ENCODE data around the gene ASL.
"Not testable (repeated sequence)": the region's sequence is repeated elsewhere in the genome, so short reads cannot be mapped to it uniquely, and the experiment has no call there.

The ASL gene

GRCh38 chr7:66075590-66076461 is at the start of gene ASL:
TSS of gene ASL (plus strand) at chr7:66075819. CDS start at chr7:66076082, 263 bp downstream.
- peak; percentile 64 for DNase-seq

GRCh38 chr7:66028342-66028741 is 47.3 kb upstream of the ASL start:
- DNase-seq: not testable (repeated sequence)

DNA sequence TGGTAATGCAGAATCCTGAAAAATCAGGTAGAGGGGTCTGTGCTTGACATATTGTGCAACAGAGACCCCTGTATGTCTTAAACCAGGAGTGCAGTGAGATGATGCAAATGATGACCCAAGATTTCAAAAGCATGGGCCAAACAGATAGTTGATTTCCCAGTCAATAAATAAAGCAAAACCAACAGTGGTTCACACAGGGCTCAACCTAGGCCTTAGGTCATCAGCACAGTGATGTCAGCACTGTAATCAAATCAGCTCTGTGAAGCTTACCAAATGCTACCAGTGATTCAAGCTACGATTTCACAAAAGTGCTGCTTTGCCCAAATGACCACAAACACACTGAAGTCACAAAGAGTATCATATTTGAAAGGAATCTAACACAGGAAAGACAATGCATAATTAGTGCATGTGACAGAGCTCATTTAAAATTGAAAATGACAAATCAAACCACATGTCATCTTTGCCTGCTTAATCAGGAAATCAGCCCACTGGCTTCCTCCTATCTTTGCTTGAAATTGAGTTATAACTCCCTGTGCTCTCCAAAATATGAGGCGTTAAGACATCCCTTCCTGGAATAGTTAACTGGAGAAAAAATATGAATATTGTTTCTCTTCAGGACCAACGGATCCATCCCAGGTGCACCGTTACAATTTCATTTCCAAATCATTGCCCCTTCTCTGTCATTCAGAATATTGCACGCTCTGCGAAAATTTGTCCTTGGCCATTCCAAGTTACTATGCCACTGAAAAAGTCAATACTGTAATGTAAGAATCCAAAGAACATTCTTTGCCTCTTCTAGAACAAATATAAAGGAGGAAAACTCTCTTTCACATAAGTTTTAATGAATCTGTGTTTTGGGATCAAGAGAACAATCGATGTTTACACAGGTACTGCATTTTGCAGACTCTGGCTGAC is 41.9 kb upstream of the ASL start:
- DNase-seq: no peak

DNA sequence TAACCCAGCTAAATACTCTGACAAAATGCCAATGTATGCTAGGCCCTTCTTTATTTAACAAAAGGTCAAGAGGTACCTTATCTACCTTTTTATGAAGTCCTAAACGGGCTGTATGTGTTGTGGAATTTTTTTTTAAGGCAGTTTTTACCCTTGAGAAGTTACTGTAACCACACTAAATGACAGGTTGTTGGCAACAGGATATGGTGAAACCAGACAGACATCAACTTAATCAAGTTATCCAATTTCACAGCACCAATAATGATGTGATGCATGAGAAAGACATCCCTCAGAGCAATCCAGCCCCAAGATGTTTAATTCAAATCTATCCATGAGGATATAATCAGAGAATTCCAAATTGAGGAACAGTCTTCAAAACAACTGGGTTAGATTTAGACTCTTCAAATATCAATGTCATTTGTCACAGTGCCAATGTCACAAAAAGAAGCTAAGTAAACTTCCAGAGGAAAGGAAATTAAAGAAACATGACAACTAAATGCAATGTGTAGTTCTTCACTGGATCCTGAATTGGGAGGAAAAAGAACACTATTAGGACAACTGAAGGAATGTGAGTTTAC is 41.1 kb upstream of the ASL start:
- not testable (repeated sequence) for DNase-seq

DNA sequence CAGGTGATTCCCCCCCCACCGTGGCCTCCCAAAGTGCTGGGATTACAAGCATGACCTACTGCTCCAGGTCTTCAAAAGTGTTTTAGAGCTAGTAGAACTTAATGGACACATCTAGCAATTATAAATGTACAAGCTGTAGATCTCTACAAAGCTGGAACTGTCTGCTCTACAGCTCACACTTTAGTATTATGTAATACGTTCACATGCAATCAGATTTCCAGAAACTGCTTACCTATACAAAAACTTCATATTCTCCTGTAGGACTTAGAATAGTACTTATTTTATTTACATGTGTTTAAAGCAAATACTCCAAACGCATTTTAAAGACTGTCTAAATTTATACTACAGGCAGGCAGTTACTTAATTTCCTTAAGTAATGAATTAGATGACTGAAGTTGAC is 39.2 kb upstream of the ASL start:
- DNase-seq: no peak

- DNase-seq: no peak
Observed at GRCh38 chr7:66036788-66037187, 38.8 kb upstream of the ASL start.

DNA sequence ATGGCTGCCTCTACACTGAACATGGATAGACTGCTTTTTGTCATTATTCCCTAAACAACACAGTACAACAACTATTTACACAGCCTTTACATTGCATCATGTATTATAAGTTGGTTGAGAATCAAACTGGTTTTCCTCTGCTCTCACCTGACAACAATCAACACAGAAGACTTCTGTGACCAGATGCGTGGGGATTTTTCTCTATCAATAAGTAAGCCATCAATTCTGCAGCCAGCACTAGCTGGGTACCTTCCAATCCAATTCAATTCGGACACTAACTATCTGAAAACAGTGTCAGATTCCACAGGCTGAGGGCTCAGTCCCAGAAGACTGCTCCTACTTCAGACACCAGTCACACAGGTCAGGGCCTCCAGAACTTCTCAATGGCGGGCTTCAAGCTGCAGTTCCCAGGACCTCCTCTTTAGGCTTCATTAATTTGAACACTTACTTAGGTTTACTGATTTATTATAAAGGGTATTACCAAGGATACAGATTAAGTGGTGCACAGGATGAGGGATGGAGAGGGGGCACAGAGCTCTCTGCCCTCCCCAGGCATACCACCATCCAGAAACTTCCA is 36.4 kb upstream of the ASL start:
- DNase-seq: no peak

DNA sequence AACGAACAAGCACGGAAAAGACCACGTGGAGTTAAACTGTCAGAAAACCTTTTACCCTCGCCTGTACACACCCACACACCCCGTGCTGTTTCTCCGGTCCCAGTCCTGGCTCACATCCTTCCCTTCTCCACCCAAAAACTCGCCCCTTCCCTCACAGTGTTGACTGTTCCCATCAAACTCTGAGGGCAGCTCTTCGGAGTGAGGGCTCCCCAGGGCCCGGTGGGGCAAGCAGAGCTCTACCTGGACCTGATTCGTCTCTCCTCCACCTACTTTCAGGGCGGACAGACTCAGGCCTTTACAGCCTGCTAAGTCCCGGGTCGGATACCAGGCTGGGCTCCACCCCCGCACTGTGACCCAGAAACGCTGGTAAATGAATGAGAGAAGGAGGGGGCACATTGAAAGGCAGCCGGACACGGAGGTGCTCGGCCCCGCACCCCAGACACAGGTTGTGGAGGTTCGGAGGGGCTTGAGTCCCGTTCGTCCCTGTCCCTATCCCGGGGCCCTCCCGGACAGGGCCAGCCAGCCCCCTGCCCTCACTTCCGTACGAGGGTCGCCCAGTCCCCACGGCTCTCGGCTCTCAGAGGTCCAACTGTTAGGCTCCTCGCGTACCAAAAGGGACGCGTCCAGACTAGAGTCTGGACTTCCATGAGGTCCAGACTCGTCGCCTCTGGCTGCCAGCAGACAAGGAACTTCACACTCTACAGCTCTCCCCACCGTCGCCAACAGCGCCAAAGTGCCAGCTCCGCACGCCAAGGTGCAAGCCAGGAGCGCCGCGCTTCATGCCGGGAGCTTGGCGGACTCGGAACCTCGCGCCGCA is 31.7 kb upstream of the ASL start:
- peak; percentile 9 for DNase-seq

- DNase-seq: not testable (repeated sequence)
Observed at GRCh38 chr7:66044498-66044854, 31.1 kb upstream of the ASL start.

GRCh38 chr7:66047426-66047825 is 28.2 kb upstream of the ASL start:
- no peak for DNase-seq

- not testable (repeated sequence) for DNase-seq
Observed at GRCh38 chr7:66049886-66050285, 25.7 kb upstream of the ASL start.

DNA sequence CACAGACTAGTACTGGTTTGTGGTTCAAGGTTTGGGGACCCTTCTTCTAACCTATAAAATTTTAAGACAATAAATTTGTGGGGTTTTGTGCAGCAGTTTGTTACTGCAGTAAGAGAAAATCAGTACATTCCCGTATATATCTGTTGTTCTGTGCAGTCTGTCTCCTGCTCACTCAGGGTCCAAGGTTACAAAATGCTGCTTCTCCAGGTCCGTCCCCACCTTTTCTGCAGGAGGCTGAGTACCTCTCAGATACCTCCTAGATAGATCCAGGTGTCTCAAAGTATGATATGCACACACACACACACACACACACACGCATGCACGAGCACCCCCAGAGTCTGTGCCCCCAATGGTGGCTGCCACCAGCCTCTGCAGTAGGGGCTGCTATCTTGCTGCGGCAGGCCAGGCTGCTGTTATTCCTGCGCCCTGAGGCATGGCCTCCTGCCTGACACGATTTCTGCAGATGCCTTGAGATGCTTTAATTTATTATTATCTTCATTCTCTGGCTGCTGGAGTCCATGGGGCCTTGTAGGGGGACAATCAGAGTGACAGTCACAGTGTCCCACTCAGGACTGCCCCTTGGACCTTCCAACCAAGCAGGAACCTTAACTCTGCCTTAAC is 25.2 kb upstream of the ASL start:
- DNase-seq: no peak

DNA sequence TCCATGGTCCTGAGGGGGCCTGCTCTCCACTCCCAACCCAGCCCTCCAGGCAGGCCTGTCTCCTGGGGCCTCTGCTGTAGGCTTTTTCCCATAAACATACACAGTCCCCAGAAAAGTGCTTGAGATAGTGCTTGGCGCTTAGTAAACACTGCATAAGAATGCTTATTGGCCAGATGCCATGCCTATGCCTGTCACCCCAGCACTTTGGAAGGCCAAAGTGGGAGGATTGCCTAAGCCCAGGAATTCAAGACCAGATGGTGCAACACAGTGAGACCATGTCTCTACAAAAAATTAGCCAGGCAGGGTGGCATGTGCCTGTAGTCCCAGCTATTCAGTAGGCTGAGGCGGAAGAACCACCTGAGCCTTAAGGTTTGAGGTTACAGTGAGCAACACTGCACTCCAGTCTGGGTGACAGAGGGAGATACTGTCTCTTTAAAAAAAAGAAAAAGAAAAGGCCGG is 24.6 kb upstream of the ASL start:
- DNase-seq: peak; percentile 74

DNA sequence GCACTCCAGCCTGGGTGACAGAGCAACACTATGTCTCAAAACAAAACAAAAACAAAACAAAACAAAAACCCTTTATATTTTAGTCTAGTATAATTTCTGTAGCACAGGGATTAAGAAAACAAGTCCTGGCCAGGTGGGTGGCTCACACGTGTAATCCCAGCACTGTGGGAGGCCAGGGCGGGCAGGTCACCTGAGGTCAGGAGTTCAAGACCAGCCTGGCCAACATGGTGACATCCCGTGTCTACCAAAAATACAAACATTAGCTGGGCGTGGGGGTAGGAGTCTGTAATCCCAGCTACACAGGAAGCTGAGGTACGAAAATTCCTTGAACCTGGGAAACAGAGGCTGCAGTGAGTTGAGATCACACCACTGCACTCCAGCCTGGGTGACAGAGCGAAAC is 23.2 kb upstream of the ASL start:
- no peak for DNase-seq

DNA sequence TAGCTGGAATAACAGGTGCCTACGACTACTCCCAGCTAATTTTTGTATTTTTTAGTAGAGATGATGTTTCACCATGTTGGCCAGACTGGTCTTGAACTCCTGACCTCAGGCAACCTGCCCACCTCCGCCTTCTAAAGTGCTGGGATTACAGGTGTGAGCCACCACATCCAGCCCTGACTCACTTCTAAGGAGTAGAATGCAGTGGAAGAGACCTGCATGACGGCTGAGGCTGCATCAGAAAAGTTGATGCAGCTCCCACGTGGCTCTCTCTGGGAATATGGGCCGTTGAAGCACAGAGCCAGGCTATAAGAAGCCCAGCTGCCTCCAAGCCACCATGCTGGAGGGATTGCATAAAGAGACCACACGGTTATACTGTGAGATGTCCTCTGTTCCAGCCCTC is 21.6 kb upstream of the ASL start:
- DNase-seq: no peak

GRCh38 chr7:66055321-66055956 is 20.2 kb upstream of the ASL start:
- DNase-seq: no peak

GRCh38 chr7:66060796-66061195 is 14.8 kb upstream of the ASL start:
- DNase-seq: no peak

DNA sequence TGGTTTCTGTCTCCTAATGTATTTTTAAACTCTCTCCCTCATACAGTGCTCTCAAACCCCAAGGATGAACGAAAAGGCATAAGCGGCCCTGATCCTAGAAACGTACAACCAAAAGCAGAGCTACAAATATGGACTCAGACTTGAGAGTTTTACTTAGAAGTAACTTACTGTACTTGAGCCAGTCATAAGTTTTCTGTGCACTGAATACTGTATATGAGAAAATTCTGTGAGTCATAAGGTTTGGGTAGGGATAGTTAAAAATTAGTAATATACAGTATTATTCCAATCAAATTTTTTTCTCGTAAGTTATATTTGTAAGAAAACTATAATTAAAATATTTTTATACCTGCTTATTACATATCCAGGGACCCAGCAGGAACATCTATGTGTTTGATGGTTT is 5.9 kb upstream of the ASL start:
- DNase-seq: no peak

DNA sequence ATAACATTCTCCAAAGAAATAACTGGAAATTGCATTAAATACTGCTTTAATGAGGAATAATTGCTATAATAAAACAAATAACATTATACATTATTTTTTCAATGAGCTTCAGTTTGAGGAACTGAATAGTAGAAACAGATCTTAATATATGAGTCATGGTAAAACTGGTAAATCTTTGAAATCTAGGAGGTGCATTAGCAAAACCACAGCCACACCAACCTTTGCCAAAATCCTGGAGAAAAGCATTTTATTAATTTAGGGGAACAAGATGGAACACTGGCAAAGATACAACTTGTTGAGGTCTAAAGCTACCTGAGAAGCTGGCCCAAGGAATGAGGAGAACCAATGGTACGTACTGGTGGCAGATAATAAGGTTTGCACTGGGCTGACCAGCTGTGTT is 5.4 kb upstream of the ASL start:
- DNase-seq: no peak

GRCh38 chr7:66072208-66072607 is 3.4 kb upstream of the ASL start:
- DNase-seq: not testable (repeated sequence)

All from NCI-H2029 treated with DMSO at 0.1 percent for 48 hours (cell line).